Measurements from ENCODE around the gene TTC21B.
A peak's percentile ranks its signal among the peaks of the same experiment; 100 is the strongest.
"Not testable (repeated sequence)": the region's sequence is repeated elsewhere in the genome, so short reads cannot be mapped to it uniquely, and the experiment has no call there.

TTC21B gene

DNA sequence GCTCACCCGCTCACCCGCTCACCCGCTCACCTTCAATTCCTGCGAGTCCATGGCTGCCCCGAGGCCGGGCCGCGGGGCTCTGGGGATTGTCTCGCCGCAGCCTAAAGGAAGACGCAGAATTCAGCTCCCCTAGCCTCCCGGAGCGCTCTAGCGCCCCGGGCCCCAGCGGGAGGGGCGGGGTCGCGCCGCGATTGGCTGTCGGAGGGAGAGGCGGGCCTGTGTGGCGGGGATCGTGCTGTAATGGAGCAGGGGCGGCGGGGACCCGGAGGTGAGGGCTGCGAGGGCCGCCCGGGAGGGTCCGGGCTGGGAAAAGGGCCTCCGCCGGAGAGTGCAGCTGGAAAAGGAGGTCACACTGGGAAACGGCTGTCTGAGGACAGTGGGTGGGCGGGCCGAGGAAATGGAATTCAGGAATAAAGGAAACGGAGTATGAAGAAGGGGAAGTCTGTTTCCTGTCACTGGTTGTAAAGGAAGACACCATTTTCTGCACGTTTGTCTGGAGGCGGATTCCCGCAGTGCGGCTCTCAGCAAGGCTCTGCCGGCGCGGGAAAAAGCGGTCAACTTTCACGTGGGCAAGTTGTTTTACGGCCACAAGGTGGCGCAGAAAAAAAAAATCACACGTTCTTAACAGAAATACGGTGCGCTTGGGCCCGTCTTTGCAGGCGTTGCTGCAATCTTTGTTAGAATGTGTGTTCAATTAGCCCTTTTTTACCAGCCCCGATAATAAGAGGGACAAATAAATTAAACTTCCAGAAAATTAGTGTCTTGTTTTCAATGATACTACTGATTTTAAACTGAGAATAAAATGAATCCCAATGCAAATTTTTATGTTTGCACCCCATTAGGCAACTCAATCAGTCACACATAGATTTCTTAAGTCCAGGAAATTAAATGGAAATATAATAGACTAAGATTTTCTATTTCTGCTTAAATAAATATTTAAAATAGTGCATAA is at the start of gene TTC21B:
Gene TTC21B, minus strand, starts transcription at position 122 of the 952 bp plus-strand sequence. Its CDS starts 71 bp downstream, at position 51.
- DNase-seq: peak; percentile 95

DNA sequence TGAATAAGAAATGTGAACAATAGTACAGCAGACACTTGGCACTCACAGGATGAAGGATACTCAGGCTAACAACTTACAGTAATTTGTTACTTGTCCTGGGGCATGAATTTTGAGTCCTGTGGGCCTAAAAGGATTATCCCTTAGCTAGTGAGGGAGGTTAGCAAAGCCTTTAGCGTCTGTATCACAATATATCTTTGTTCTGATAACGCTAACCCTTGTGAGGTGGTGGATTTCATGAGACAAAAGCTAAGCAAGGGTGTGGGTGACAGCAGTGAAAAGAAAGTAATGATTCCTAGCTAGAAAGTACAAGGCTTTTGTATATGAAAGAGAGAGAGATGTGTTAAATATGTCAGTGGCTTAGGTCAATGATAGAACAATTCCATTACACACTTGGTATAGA is 46.8 kb upstream of the TTC21B start:
- no peak for DNase-seq

GRCh38 chr2:165990846-165991245 is 37.3 kb upstream of the TTC21B start:
- no peak for DNase-seq

GRCh38 chr2:165989851-165990250 is 36.3 kb upstream of the TTC21B start:
- DNase-seq: no peak

DNA sequence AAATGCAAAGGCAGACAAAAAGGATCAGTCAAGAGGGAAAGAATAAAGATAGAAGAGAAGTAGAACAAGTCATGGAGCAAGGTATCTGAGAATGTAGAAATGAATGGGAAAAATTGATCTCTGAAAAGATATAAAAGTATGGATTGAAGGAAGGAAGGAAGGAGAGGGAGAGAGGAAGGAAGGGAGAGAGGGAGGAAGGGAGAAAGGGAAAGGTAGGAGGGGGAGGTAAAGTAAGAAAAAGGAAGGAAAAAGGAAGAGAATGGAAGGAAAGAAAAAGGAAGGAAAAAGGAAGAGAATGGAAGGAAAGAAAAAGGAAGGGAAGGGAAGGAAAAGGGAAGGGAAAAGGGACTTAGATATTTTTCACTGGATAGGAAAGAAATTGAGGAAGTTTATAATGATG is 31.5 kb upstream of the TTC21B start:
- DNase-seq: no peak

- not testable (repeated sequence) for DNase-seq
Observed at GRCh38 chr2:165972161-165972560, 18.6 kb upstream of the TTC21B start.

- DNase-seq: no peak
Observed at GRCh38 chr2:165970663-165971062, 17.1 kb upstream of the TTC21B start.

GRCh38 chr2:165969227-165969626 is 15.7 kb upstream of the TTC21B start:
- no peak for DNase-seq

GRCh38 chr2:165967746-165968145 is 14.2 kb upstream of the TTC21B start:
- no peak for DNase-seq

DNA sequence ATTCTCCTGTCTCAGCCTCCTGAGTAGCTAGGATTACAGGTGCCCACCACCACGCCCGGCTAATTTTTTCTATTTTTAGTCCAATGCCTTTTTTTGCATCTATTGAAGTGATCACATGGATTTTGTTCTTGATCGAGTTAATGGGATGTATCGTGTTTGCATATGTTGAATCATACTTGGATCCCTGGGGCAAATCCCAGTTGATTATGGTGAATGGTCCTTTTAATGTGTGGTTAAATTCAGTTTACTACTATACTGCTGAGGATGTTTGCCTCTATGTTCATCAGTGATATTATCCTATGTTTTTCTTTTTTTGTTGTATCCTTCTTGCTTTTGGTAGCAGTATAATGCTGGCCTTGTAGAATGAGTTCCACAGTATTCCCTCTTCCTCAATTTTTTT is 8.2 kb upstream of the TTC21B start:
- no peak for DNase-seq

GRCh38 chr2:165959371-165959770 is 5.8 kb upstream of the TTC21B start:
- DNase-seq: no peak

DNA sequence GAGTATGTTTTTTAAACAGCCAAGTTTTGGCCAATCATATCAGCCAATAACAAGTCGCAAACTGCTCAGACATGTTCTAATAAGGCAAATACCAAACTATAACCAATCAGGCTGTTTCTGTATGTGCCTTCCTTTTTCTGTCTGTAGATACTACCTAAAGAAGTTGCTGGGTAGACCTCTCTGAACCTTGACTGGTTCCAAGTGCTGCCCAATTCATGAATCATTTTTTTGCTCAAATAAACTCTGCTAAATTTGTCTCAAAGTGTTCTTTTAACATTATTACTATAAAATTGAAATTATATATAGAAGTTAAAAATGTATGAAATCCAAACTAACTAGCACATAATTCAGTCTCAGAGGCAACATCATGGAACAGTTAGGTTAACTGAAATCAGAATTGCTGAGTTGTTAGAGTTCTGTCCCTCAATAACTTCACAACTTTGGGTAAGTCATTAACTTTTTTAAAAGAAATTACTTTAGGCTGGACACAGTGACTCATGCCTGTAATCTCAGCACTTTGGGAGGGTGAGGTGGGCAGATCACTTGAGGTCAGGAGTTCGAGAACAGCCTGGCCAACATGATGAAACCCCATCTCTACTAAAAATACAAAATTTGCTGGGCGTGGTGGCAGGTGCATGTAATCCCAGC is 4.9 kb upstream of the TTC21B start:
- DNase-seq: no peak

- no peak for DNase-seq
Observed at GRCh38 chr2:165957030-165957675, 3.6 kb upstream of the TTC21B start.

GRCh38 chr2:165953306-165953654 is 296 bp downstream of the TTC21B start:
- DNase-seq: no peak

- no peak for DNase-seq
Observed at GRCh38 chr2:165952741-165953211, 800 bp downstream of the TTC21B start.

DNA sequence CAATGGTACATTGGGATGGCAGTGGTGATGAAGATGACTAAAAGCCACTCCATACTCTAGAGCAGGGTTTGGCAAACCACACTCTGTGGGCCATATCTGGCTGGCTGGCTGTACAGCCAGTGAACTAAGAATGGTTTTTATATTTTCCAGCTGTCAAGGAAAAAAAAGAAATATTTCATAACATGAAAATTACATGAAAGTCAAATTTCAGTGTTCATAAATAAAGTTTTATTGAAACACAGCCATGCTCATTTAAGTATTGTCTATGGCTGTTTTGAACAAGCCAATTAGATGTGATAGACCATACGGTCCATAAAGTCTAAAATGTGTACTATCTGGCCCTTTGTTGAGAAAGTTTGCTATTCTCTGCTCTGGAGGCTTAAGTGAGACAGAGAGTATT is 1.5 kb downstream of the TTC21B start:
- no peak for DNase-seq

DNA sequence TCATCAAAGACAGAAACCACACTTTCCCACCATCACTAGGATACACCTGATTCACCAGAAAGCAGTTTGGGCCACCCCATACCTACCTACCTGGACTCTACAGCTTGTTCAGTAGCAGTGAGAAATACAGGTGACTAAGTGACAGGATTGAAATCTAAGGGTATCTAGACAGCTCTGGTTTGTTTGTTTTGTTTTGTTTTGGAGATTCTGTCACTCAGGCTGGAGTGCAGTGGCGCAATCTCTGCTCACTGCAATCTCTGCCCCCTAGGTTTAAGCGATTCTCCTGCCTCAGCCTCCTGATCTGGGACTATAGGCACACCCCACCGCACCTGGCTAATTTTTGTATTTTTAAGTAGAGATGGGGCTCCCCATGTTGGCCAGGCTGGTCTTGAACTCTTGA is 3.1 kb downstream of the TTC21B start:
- DNase-seq: no peak

DNA sequence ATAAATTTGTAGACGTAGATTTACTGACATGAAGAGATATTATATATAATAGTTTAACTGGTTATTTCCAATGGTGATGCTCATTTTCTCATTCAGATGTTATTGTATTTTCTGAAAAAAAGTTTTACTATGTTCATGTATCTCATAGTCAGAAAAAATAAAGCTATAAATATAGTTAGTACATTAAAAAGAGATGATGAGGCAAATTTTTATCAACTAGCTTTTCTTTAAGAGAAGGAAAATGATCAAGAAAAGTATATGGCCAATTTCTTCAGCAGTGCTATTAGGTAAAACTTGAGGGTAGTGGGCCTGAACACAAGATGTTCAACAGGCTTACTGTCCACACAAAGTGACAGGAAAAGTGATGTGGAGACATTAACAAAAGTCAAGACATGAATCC is 11.7 kb downstream of the TTC21B start:
- no peak for DNase-seq

DNA sequence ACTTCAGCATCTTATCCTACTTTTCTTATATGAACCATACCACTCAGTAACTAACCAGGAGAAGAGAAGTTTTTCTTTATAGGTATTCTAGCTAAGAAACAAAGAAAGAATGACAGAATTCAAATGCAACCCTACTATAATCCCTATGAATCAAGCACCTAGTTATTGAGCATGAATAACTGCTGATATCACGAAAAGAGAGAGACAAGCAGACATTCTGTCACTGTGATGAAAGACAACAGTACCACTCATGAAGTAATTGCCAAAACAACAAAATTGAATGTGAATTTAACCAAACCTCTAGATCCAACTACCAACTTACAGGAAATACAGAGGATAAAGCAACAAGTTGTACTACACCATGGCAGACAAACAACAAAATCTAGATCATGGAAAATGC is 15.3 kb downstream of the TTC21B start:
- no peak for DNase-seq

DNA sequence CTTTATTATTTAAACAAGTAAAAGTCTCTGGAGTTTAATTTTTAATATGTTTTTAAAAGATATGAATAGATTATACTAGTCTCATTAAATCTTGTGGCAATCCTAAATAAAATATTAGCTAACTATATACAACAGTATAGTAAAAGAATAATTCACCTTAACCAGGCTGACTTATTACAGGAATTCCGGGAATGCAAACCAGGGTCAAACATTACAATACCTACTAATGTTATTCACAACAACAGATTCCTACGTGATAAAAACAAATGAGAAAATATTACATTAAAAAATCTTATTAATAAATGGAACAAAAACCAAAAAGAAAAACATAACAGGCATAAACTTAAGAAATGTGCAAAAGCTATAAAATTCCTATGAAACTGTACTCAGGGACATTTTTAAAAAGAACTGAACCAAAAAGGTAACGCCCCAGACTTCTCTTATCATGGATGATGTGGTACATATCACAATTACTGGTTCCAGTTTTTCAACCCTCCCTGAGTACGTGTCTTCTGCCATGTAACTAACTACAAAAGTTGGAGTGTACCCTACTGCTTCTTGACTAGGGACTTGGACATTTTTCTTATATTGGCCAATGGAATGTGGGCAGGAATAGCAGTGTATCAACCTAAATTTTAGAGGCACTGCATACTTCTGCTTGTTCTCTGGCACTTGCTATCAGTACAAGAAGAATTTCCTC is 20.2 kb downstream of the TTC21B start:
- no peak for DNase-seq

- no peak for DNase-seq
Observed at GRCh38 chr2:165927774-165928173, 25.8 kb downstream of the TTC21B start.

- DNase-seq: no peak
Observed at GRCh38 chr2:165927353-165927752, 26.2 kb downstream of the TTC21B start.

DNA sequence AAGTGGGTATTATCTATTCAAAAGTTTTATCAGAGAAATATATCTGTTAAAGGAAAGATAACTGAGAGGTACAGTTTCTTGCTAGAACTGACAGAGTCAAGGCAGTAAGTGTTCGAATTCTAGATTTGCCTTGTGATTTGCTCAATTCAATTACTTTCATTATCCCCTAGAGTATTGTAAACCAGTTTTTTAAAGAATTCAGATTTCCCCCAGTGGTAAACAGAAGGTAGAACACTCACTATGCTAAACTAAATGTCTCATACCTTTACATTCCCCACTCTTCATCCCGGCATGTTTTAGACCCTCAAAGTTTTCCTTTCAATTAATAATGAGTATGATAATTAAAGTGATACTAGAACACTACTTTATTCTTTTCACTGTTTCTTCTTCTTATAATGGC is 28.6 kb downstream of the TTC21B start:
- DNase-seq: no peak

Data from activated naive CD4-positive, alpha-beta T cell treated with Interleukin-2 at 50 U/mL for 16 hours (primary cell).